ENCODE data around the gene FMO5. TPM values are rescaled to one million over a fixed set of nuclear protein-coding genes. Genes with fewer than 3 reads are reported as not detected.
A peak's percentile ranks its signal among the peaks of the same experiment; 100 is the strongest.

The FMO5 gene
- total RNA-seq, 1 donor from 2014 or later = not detected

DNA sequence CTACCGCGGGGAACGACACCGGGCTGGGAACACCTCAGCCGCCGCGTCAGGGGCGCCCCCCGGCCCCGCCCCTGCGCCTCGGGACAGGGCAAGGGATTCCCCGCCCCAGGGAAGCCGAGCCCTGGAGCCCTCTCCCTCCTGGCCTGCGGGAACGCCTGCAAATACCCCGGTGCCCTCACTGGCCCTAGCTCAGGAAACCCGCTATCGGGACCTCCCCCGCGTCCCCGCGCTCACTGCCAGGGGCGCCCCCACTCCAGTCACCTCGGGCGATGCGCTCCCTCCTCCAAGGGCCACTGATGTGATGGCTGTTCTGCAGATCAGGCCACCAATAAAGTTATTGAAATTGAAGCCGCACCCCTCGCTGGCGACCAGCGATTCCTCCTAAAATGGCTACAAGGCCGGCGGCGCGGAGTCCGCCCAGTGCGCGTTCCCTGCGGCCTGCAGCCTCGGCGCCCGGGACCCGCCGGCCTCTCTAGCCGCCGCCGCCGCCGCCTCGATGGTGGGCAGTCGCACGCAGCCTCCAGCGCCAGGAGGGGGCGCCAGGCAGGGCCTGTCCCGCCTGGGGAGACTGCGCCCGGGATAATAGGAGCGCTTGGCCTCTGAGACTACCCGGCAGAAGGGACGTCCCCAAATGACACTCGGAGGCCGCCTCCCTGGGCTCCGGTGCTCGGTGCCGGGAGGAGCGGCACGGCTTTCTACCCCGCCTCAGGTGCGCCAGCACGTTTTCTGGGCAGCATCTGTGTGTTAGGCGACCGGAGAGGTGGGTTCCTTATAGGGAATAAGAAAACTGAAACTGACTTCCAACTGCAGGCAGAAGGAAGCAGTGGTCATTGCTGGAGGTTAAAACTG is 52.7 kb downstream of the FMO5 start, which contains the start of gene PRKAB2:
TSS of gene PRKAB2 (minus strand) at position 303 of the 849 bp plus-strand sequence. CDS start 326 bp downstream, outside the sequence.
- Histone ChIP-seq H3K27me3 (ENCODE audit: control insufficient read depth, insufficient read depth, low read length) (no peaks in the 10 kb centered on the region), H3K36me3 (ENCODE audit: control insufficient read depth, insufficient read depth, low read length) (no peaks in the 10 kb centered on the region), H3K4me3 (ENCODE audit: low read depth, low read length) (peak within 1 kb of the TSS; percentile 91)
- TF ChIP-seq, protein P1, sequence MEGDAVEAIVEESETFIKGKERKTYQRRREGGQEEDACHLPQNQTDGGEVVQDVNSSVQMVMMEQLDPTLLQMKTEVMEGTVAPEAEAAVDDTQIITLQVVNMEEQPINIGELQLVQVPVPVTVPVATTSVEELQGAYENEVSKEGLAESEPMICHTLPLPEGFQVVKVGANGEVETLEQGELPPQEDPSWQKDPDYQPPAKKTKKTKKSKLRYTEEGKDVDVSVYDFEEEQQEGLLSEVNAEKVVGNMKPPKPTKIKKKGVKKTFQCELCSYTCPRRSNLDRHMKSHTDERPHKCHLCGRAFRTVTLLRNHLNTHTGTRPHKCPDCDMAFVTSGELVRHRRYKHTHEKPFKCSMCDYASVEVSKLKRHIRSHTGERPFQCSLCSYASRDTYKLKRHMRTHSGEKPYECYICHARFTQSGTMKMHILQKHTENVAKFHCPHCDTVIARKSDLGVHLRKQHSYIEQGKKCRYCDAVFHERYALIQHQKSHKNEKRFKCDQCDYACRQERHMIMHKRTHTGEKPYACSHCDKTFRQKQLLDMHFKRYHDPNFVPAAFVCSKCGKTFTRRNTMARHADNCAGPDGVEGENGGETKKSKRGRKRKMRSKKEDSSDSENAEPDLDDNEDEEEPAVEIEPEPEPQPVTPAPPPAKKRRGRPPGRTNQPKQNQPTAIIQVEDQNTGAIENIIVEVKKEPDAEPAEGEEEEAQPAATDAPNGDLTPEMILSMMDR (IDR thresholded peaks at IDR 0.05; ENCODE audit: insufficient read depth, low read length, severe bottlenecking) = peak; percentile 86
- FAIRE-seq (no peak), DNase-seq (ENCODE audit: low read depth) (peak; percentile 84)

DNA sequence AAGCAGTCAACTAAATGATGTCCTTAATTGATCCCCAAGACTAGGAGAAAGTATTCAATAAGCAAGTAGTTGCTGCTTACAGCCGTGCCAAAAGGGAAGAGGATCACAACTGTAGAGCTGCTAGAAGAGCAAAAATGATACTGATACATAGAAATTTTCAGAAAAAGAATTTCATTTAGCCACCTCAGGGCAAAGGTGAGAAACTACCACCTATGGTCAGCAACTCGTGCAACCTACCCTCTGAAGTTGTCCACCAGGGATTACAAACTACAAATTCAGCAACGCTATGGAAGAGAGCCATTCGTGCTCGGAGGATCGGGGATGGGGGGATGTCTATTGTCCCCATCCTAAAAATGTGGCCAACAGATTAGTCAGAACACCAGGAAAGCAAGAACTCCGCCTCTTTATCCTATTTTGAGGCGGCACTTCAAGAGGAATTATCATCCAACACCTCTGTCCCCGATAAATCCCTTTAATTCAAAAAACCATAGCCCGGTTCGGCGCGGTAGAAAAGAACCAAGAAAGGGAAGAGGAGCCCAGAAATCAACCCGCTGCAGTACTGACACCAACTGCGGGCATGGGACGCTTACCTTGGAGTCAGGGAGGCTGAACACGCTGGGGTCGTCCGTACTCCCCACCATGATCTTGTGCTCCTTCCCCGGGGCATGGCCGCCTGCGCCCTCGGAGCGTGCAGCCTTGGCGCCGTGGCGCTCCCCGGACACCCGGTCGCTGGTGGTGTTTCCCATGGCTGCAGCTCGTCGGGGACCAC is 53.6 kb downstream of the FMO5 start:
- DNase-seq (ENCODE audit: low read depth) (peak; percentile 18), FAIRE-seq (no peak)
- no peaks in the 10 kb centered on the region for H3K27me3 ChIP-seq (ENCODE audit: control insufficient read depth, insufficient read depth, low read length)
- H3K36me3 ChIP-seq (ENCODE audit: control insufficient read depth, insufficient read depth, low read length) = peaks cover 1% of the 10 kb centered on the region
- H3K4me3 ChIP-seq (ENCODE audit: low read depth, low read length) = peak overlapping the region; percentile 91
- TF ChIP-seq, protein P1 (IDR thresholded peaks at IDR 0.05; ENCODE audit: insufficient read depth, low read length, severe bottlenecking) = no peak

DNA sequence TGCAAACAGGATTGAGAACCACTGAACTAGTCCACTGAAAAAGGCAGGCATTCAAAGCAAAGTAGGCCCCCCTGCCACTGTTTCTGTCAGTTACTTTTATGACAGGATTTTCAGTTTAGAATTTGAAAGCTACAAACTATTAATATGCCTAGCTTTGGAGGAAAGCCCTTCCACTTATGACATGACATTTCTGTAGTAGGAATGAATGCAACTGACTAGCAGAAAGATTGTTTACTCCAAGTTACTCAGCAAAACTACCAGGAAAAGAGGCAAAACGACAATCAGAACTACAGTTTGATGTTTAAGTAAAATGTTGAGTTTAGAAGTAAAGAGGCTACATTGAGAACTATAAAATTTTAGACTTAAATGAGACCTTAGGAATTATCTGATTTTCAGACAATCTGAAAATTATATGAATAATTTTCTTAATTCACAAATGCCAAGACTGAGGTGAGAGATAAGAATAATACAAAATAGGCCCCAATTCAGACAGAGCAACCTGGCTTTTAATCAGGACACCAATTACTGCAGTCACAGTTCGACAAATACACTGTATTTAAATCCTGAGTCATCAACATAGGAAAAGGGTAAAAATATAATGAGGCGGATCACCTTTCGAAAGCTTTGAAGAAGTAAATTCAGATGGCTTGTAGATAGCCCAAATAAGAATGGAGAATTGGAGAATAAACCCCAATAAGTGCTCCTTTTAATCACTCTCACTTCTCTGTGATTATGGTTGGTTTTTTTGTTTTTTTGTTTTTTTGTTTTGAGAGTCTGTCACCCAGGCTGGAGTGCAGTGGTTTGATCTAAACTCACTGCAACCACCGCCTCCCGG is 55.1 kb downstream of the FMO5 start:
- H3K27me3 ChIP-seq (ENCODE audit: control insufficient read depth, insufficient read depth, low read length) = no peaks in the 10 kb centered on the region
- FAIRE-seq (no peak), DNase-seq (ENCODE audit: low read depth) (peak; percentile 30)
- H3K4me3 ChIP-seq (ENCODE audit: low read depth, low read length) = peak overlapping the region; percentile 5
- TF ChIP-seq, protein P1 (IDR thresholded peaks at IDR 0.05; ENCODE audit: insufficient read depth, low read length, severe bottlenecking) = no peak
- H3K36me3 ChIP-seq (ENCODE audit: control insufficient read depth, insufficient read depth, low read length) = peaks cover 5% of the 10 kb centered on the region

DNA sequence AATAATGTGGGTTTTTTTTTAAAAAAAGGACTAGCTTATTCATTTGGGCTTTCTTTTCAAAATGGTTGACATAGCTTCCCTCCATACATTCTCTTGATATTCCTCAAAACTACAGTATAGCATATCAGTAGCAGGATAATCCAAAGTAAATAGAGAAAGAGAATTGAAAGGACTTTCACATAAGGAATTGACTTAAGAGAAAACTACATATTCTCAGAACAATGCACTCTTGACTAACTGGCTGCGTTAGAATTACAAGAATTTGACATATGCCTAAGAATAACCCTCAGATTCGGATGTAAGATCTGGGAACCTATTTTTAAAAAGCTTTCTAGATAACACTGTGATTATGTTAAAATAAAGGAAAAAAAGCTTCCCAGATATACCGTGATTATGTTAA is 56.0 kb downstream of the FMO5 start:
- FAIRE-seq (no peak), DNase-seq (ENCODE audit: low read depth) (no peak)
- TF ChIP-seq, protein P1 (IDR thresholded peaks at IDR 0.05; ENCODE audit: insufficient read depth, low read length, severe bottlenecking) = no peak
- peaks cover 5% of the 10 kb centered on the region for H3K36me3 ChIP-seq (ENCODE audit: control insufficient read depth, insufficient read depth, low read length)
- no peaks in the 10 kb centered on the region for H3K27me3 ChIP-seq (ENCODE audit: control insufficient read depth, insufficient read depth, low read length)
- no peak overlapping the region for H3K4me3 ChIP-seq (ENCODE audit: low read depth, low read length)

DNA sequence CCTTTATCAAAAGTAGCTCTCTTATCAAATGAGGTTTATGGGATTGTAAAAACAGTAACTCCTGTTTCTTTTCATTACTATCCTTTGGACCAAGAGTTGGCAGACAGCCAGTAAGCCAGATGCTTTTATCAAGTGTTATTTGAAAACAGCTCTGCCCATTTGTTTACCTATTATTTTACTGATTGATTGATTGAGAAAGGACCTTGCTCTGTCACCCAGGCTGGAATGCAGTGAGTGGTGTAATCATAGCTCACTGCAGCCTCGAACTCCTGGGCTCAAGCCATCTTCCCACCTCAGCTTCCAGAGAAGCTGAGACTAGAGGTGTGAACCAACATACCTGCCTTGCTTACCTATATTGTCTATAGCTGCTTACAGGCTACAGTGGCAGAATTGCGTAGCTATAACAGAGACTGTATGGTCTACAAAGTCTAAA is 56.5 kb downstream of the FMO5 start:
- TF ChIP-seq, protein P1 (IDR thresholded peaks at IDR 0.05; ENCODE audit: insufficient read depth, low read length, severe bottlenecking) = no peak
- FAIRE-seq = no peak
- Histone ChIP-seq H3K4me3 (ENCODE audit: low read depth, low read length) (no peak overlapping the region), H3K36me3 (ENCODE audit: control insufficient read depth, insufficient read depth, low read length) (peaks cover 5% of the 10 kb centered on the region), H3K27me3 (ENCODE audit: control insufficient read depth, insufficient read depth, low read length) (no peaks in the 10 kb centered on the region)
- DNase-seq (ENCODE audit: low read depth) = peak; percentile 49
